GM21390 (cell line): Measurements from ENCODE around the gene CCR2.
"Not testable (repeated sequence)": the region's sequence is repeated elsewhere in the genome, so short reads cannot be mapped to it uniquely, and the experiment has no call there.

Source experiments
- ATAC-seq: cut with Tn5 transposase; IDR thresholded peaks from one replicate; pipeline ENCODE4 v1.9.1; 2021; ENCODE audit not compliant: unreplicated experiment

Gene CCR2

GRCh38 chr3:46375814-46376213 is 21.9 kb downstream of the CCR2 start:
- ATAC-seq: no peak

GRCh38 chr3:46378426-46378942 is 24.6 kb downstream of the CCR2 start:
- ATAC-seq: no peak

- no peak for ATAC-seq
Measured at GRCh38 chr3:46380471-46381221, 26.7 kb downstream of the CCR2 start.

GRCh38 chr3:46381625-46382024 is 27.7 kb downstream of the CCR2 start:
- no peak for ATAC-seq

GRCh38 chr3:46383211-46383950 is 29.5 kb downstream of the CCR2 start:
- ATAC-seq: no peak

GRCh38 chr3:46383951-46384330 is 30.0 kb downstream of the CCR2 start:
- ATAC-seq: no peak

GRCh38 chr3:46386205-46386604 is 32.3 kb downstream of the CCR2 start:
- ATAC-seq: no peak

GRCh38 chr3:46388847-46389246 is 34.9 kb downstream of the CCR2 start:
- not testable (repeated sequence) for ATAC-seq

GRCh38 chr3:46389306-46389705 is 35.4 kb downstream of the CCR2 start:
- no peak for ATAC-seq

- ATAC-seq: not testable (repeated sequence)
Measured at GRCh38 chr3:46391526-46391925, 37.6 kb downstream of the CCR2 start.

GRCh38 chr3:46393011-46393410 is 39.1 kb downstream of the CCR2 start:
- ATAC-seq: no peak

- ATAC-seq: no peak
Measured at GRCh38 chr3:46393554-46394434, 39.9 kb downstream of the CCR2 start.

GRCh38 chr3:46395210-46395661 is 41.3 kb downstream of the CCR2 start:
- ATAC-seq: no peak

- no peak for ATAC-seq
Measured at GRCh38 chr3:46395766-46396530, 42.0 kb downstream of the CCR2 start.

GRCh38 chr3:46397111-46397510 is 43.2 kb downstream of the CCR2 start:
- ATAC-seq: no peak

- ATAC-seq: no peak
Measured at GRCh38 chr3:46398186-46398955, 44.5 kb downstream of the CCR2 start.

GRCh38 chr3:46399098-46399497 is 45.2 kb downstream of the CCR2 start:
- no peak for ATAC-seq

- ATAC-seq: no peak
Measured at GRCh38 chr3:46399557-46399956, 45.6 kb downstream of the CCR2 start.

GRCh38 chr3:46400000-46400734 is 46.3 kb downstream of the CCR2 start:
- no peak for ATAC-seq
